Right renal pelvis (tissue), 4 donors: ENCODE data around the gene ITGB1BP1. TPM values are rescaled to one million over a fixed set of nuclear protein-coding genes. Genes with fewer than 3 reads are reported as not detected.

Source experiments
- DNase-seq, 4 donors: peaks; one replicate each; pipeline ENCODE4 v3.0.0-alpha.2; 2013; ENCODE audit warnings: low read depth in 4 of 4, low spot score in 3 of 4, missing footprints in 1 of 4
- polyA plus RNA-seq, 4 donors: library from polyadenylated mRNA; unstranded; fragments of 120-200 nt; gene quantifications; one replicate each; pipeline ENCODE4 v1.2.1, GENCODE V29; 2013; ENCODE audit not compliant: insufficient read length in 4 of 4

ITGB1BP1 gene
- polyA plus RNA-seq, 4 donors: 71.4 to 98.3 (median 82.9) TPM

DNA sequence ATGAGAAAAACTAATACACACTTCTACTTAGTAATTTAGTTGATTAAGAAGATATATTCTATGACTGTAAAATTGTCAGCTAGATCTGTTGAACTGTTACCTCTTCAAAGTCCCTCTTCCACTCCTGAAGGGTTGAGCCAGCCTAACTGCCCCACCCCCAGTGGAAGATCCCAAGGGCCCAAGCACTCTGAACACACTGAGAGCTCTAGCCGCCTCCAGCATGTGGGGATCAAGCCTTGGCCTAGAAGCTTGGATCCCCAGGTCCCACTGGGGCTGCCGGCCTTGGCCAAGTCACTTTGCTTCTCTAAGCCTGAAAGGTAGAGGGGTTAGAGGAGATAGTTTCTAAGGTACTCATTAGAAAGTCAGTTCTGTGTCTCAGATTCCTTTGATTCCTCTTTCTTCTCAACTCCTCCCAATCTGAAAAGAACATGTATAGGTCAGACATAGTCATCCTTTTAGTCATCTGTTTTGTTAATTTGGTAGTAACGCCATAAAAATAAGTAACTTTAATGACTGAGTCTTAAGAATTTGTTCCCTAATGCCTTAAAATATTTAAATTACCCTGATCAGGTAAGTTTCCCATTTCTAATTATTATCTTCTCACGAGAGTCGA, 5.7 kb upstream of the ITGB1BP1 start:
- no peak for DNase-seq

DNA sequence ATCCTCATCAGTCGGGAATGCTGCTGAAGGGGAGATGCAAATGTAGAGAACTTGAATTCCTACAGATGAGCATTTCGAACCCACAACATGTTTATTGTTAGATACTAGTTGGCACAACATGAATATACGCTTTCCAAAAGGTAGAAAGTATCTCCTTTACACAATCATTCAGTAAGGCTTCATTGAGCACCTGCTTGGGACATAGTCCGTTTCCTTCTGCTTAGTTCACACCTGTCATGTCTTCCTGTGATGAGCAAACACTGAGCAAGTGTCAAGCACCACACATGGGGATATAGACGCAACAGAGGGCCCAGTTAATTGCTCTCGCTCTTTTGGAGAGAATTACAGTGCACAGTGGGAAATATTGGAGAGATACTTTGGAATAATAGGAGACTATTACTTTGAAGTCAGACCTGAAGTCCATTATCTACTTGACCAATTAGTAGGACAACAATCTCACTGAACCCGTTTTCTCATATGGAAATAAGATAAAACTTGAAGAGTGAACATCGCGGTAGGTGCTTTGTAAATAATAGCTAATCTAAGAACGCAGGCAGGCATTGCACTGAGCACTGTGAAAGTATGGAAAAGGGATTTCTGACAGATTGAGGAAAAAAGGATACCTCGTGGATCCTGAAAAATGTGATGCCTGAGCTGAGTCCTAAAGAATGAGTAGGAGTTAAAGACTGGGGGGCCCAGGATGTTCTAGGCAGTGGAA, 1.3 kb upstream of the ITGB1BP1 start:
- no peak for DNase-seq

DNA sequence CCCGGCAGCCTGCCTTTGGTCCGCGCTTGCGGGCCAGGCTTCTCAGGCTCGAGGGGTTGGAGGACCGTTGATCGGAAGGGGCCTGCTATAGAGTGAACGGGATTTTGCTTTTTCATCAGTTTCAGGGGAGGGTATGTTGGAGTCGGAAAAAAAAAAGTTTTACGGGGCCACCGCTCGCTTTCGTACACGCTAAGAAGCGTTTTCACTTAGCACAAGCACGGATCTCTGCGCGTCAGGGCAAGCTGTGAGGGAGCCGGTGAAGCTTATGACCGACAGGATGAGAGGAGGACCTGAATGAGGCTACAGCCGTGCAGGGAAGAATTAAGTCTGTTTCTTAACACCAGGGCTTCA, 569 bp upstream of the ITGB1BP1 start:
- no peak for DNase-seq

DNA sequence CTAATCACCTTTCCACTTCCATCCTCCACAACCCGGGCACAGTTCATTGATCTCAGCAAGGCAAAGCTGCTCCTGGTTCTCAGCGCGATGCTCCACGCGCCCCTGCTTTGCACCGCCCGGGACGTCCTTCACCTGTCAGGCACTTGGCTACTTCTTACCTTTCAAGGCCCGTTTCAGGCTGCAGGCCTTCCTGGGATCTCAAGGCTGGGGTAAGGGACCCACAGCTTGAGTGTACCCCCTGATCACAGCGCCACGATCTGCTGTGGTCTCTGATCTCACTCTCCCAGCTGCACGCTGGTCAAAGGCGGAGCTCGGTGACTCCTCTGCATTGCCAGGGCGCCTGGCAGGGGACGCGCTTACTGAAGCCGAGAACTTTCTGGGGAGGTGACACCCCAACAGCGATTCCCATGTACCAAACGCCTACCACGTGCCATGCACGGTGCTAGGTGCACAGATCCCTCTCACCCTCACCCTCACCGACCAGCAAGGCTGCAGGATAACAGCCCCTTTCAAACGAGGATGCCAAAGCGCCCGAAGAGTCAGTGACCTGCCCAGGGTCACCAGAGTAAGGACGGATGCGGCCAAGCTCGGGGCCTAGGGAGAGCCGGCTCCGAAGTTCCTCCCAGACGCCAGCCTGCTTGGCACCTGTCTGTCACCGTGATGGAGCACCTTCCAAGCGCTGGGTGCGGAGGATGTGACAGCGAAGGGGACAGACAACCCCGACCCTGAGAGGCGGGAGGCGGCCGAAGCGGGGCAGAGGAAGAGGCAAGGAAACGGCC, 818 bp downstream of the ITGB1BP1 start:
- peak in 1 of 4 donors; percentile 15 for DNase-seq

DNA sequence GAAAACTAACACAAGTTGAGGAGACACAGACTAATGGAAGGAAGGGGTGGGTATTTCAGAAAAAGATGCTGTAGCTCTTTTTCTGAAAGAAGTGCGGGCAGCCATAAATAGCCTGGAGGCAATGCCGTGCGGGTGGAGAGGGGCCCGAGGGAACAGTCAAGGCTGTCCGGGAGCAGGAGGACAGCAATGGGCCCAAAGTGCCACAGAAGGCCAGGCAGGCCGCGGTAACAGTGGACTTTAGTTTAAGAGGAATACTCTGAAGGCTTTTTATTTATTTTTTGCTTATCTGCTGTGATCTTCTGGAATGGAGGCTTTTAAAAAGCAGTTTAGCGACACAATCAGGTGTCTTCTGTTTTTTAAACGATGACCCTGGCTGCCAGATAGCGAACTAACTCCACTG, 2.8 kb downstream of the ITGB1BP1 start:
- no peak for DNase-seq

DNA sequence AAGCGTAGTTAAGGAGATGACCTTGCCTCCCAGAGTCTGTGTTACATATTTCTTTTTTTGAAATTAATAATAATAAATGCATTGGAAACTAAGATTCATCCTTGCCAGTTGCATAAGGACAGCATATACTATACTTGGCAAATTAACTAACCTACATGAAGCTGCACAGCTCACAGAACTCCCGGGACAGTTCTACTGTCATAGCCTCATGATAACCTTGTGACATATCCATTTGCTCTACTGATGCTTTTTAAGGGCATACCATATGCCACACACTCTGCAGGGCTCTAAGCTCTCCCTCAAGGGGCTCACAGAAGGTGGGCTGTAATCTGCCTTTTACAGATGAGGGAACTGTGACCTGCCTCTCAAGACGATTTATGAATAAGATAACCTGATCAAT, 3.8 kb downstream of the ITGB1BP1 start:
- DNase-seq: no peak

DNA sequence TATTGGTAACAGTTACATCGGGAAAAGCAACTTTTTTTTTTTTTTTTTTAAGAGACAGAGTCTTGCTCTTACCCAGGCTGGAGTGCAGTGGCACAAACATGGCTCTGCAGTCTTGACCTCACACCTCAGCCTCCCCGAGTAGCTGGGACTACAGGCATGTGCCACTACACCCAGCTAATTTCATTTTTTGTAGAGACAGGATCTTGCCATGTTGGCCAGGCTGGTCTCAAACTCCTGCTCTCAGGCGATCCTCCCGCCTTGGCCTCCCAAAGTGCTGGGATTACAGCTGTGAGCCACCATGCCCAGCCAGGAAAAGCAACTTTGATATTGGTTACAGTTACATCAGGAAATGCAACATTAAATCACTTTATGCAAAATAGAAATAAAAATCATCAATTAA, 4.6 kb downstream of the ITGB1BP1 start:
- DNase-seq: no peak

DNA sequence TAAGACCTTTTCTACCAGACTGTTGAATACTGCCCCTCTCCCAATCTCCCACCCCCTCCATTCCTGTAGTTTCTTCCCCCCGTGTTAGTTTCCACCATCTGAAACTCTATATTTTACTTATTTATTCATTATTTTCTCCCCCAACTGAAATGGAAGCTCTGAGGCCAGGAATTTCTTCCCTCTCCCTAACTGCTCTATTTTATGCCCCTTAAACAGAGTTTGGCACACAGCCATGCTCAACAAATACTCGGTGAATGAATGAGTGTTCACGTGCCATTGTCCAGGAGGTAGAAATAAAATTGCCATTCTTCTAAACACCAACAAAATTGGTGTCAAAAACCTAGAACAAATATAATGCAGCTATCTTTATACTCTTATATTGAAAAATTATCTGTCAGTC, 5.6 kb downstream of the ITGB1BP1 start:
- no peak for DNase-seq

DNA sequence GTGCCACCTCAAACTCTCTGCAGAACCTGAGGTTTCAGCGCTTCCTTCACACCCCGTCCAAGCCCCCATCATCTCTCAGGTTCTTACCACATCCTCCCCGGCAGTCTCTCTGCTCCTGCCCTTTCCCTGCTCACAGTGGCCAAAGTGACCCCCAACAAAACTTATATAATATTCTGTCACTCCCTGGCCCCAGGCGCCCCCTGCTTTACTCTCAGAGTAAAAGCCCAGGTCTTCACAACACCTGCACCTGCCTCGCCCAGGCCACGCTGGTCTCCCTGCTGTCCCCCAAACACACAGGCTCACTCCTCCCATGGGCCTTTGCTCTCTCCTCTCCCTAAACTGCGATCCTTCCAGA, 6.4 kb downstream of the ITGB1BP1 start:
- DNase-seq: no peak

DNA sequence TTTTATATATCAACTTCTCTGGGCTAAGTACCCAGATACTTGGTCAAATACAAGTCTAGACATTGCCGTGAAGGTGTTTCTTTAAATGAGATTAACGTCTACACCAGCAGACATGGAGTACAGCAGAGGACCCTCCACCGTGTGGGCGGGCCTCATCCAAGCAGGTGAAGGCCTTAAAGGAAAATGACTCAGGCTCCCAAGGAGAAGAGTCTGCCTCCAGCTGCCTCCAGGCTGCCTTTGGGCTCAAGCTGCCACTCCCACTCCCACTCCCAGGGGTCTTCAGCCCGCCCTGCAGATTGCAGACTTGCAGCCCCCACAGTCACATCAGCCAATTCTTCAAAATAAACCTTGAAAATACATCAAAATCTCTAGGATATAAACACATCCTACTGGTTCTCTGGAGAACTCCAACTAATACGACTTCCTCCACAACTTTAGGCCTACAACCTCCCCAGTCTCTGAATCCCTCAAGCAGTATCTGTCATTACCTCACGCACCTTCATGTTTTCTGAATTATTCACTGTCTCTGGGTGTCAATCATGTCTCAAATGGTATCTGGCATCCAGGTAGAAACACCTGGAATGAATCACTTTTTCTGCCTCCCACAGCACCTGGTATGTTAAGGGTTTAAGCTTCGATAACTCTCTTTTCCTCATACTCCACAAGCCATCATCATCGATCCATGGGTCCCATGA, 6.9 kb downstream of the ITGB1BP1 start:
- no peak for DNase-seq

DNA sequence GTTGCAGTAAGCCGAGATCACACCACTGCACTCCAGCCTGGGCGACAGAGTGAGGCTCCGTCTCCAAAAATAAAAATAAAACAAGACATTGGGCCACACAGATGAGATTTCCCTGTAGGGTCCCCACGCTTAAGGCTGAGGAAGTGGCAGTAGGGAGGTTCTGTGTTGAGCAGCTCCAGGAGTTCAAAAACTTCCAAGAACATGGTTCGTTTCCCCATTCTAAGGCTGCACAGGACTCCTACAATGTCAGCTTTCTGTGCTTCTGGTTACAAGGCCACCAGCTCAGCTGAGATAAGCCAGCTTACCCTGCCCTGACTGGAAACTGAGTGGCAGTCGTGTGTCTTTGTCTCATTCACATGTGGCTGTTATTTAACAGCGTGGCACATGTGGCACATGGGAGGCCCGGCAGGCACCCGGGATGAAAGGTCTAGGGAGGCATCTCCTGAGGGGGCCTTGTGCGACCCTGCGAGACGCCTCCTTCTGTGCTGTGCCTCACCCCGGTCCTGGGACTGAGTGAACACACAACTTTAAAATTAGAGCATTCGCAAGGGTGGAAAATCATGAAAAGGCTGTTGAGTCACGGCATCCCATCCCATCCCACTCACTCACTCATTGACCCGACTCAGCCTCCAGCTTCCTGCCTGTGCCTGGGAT, 7.7 kb downstream of the ITGB1BP1 start:
- DNase-seq: no peak

DNA sequence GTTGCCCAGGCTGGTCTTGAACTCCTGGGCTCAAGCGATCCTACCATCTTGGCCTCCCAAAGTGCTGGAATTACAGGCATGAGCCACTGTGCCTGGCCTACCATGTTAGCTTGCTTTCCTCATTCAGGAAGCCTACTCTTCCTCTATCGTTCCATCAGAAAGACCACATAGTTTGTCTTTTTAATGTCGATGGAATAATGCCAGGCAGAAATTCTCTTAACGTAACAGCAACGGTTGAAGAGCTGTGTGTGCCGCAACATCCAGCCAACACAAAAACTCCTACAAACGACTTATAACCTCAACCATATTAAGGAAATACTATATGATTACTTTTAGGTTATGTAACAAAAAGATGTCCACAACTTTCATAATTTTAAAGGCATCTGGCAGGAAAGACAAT, 10.5 kb downstream of the ITGB1BP1 start:
- no peak for DNase-seq

DNA sequence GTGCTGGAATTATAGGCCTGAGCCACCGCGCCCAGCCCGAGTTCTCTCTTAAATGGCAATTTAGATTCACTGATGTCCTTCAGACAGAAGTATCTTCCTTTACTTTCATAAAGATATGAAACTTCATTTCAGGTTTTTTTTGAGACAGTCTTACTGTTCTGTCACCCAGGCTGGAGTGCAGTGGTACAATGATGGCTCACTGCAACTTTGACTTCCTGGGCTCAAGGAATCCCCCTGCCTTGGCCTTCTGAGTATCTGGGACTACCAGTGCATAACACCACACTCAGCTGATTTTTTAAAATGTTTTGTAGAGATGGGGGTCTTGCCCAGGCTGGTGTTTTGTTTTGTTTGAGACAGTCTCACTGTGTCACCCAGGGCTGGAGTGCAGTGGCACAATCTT, 13.2 kb downstream of the ITGB1BP1 start:
- no peak for DNase-seq

DNA sequence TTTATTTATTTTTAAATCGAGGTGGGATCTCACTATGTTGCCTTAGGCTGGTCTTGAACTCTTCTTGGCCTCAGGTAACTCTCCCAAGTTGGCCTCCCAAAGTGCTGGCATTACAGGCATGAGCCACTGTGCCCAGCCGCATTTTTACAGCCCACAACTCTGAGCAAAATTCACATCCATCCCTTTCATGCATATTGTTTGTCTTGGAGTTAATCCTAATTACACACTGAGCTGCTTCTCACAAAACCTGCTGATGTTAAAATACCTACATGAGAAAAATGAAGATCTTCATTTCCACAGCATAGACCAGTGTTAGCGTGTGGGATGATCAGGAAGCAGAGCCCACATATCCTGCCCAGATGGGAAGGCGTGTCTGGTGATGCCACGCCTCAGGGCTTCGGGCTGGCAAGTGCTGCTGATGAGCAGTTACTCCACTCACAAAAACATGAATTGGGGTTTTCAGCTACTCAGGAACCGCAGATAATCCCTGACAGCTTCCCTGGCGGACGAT, 14.6 kb downstream of the ITGB1BP1 start:
- no peak for DNase-seq

DNA sequence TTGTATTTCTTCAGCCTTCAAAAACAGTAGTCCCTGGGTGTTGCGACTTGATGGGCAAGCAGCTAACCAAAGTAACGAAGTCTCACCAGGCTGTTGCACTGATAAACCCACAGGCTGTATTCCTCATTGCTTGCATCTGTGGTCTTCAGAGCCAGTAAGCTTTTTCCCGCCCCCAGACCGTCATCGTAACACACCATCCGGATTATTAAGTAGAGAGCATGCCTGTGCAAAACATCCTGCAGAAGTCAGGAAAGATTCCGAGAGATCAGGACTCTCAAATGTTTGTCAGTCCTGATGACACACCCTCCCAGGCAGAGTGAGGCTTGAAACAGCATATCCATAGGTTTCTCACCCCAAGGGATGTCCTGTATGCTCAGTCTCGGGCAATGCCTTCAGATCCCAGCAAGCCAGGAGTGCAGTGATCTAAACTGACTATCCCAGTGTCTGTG, 15.9 kb downstream of the ITGB1BP1 start:
- no peak for DNase-seq

DNA sequence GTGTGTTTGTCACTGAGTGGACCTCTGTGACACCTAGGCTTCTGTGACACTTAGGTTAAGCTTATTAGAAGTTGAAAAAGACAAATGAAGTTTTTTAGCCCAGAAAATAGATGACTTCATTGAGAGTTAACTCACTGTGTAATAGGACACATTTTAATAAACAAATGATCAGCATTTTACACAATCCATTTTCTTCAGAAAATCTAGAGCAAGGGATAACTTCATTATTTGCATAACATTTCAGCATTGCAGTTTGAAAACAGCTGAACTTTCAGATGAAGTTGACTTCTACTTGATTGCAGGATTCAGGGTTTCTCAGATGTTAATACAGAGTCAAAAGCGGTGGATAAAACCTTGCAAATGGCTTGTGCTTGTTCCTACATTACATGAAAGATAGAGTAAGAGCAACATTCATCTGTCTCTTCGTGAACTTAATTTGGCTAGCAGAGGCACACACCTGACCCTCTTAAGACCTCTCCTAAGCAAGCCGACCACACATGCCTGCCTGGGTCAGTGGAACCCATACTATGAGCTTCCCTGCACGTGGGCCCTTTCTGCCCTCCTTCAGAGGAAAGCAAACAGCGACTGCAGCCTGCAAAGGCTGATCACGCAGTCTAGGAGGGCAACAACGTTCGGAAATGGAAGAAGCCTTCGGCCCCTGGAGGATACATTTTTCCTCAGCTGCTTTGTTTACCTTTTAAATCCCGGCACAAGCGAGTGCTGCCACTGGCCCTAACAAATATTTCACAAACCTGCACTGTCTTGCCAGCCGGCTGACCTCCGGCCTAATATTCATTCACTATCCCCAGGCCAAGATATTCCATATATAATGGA, 16.6 kb downstream of the ITGB1BP1 start:
- no peak for DNase-seq

DNA sequence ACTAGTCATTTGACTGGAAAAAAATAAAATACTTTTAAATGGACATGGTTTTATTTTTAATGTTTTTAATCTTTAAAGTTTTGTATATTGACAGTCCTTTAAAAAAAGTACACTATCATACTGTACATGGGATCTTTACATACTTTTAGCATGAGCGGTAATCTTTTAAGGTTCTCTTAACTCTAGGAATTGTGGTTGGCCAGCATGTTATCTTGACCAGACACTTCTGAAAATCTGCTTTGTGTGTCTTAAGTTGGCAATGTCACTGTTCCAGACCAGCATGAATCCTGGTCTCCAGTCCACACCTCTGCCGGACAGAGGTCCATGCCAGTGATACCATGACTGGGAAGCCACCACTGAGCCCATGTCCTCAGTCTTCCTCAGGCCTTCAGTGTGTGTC, 17.7 kb downstream of the ITGB1BP1 start:
- DNase-seq: no peak

DNA sequence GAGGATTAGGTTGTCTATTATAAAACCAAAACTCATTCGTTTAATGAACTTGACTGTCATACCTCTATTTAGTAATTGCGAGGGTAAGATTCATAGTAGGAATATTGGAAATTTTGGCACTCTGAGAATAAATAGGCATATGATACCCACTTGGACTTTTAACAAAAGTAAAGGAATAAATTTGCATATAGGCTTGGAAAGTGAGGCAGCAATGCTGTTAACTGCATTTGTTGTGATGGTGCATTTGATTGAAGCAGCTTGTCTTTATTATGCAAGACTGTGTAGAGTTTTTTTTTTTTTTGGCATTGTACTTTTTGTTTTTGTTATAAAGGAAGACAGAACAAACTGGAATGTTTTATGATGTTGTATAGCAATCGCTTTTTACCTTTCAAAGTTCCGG, 18.9 kb downstream of the ITGB1BP1 start:
- no peak for DNase-seq

DNA sequence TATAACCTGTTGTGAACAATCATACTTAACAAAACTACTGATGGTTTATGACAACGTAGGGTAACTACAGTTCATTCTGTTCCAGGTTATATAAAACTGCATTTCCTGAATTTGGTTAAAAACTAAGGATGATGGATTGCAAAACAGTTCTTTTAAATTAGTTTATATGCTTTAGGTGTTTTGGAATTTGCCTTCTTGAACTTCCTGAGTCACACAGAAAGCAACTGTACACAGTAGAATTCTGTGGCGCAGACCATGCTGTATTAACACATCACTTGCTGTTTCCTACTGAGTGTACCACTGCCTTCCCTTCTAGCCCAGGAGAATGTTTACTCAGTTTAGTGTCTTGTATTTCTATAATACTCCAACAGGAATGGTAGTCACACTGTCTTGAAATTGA, 19.4 kb downstream of the ITGB1BP1 start:
- DNase-seq: no peak
